Measurements from ENCODE around the gene COL13A1. TPM values are rescaled to one million over a fixed set of nuclear protein-coding genes. Genes with fewer than 3 reads are reported as not detected.

Gene COL13A1
- total and polyA plus RNA-seq, 2 of the 8 experiments (the other 6 are each of a cell fraction or from before 2014, with no cell fraction given) = 2.6 to 5.2 TPM

DNA sequence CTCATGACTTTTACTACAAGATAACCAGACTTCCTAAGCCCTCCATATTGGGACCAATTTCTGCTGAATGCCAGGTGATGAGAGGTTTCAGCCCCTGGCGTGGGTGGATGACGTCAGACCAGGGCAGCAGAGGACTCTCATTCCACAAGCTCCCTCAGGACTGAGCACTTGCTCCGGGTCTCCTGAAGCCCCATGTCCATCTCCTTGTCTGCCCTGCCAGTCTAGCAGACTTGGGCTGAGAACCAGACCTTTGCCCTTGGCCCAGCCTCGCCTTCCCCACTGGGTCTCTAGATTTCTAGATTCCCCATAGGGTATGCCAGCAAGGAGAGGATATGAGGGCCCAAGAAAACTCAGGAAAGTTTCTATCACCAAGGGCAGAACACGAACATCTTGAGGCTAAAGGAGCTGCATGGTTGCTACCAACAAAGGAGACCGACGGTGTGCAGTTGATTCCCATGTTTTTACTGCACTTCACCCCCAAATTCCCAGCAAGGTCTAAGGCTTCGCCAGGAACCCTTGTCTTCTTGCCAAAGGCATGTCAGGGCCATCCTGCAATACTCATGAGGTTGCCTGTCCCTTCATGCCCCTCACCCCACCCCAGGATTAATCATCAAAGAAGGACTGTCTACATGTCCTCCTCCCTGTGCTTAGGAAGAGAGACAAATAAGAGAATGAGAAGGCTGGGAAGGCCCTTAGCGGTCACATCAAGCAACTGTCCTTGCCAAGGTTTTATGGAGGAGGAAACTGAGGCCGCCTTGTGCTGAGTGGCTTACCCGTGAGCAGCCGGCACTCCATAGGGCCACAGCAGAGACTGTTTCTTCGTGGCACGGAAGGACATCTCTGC, 154.4 kb downstream of the COL13A1 start:
- Histone ChIP-seq H3K79me1 (ENCODE audit: low read depth, low read length) (no peaks in the 10 kb centered on the region), H2AFZ (ENCODE audit: low read length) (no peak overlapping the region), H3K4me2 (ENCODE audit: insufficient read depth in 1 of 2, low read depth in 2 of 2, low read length in 2 of 2) (no peak overlapping the region), H4K91ac (replicated peaks; ENCODE audit: insufficient read length, low read length) (no peak overlapping the region), H3K36me3 (ENCODE audit: control insufficient read depth in 2 of 4, insufficient read depth in 4 of 4, low read length in 3 of 4) (no peaks in the 10 kb centered on the region), H2BK12ac (ENCODE audit: low read depth, low read length) (no peak overlapping the region), H3K23me2 (ENCODE audit: low read depth, low read length) (peaks cover 3% of the 10 kb centered on the region; the same call in 1 of the 2 replicates), H3K27ac (ENCODE audit: low read depth, low read length) (no peak overlapping the region), H3K27me3 (replicated peaks in 1 of 4; ENCODE audit: control insufficient read depth in 3 of 4, extremely low read depth in 1 of 4, insufficient read depth in 3 of 4, low read length in 3 of 4) (peaks cover 0 to 13% (median 5%) of the 10 kb centered on the region in 4 experiments; a peak in 3 of 7 replicates), H3K23ac (ENCODE audit: insufficient read length) (no peak overlapping the region), H3K4ac (replicated peaks; ENCODE audit: insufficient read length, low read depth, low read length) (no peak overlapping the region), H3K9ac (replicated peaks in 1 of 4; ENCODE audit: extremely low read depth in 1 of 4, low read depth in 3 of 4, low read length in 3 of 4) (no peak overlapping the region), H2BK15ac (ENCODE audit: low read length) (no peak overlapping the region), H4K8ac (ENCODE audit: extremely low read depth, insufficient read depth, low read length) (no peak overlapping the region), H2BK120ac (replicated peaks; ENCODE audit: low read depth, low read length) (no peak overlapping the region), H4K5ac (ENCODE audit: insufficient read length, low read depth, low read length) (no peak overlapping the region), H3K14ac (ENCODE audit: insufficient read length) (no peak overlapping the region), H3K4me3 (ENCODE audit: extremely low read depth in 1 of 4, insufficient read depth in 2 of 4, low read depth in 3 of 4, low read length in 4 of 4) (no peak overlapping the region), H3K4me1 (replicated peaks in 1 of 4; ENCODE audit: control insufficient read depth in 3 of 4, insufficient read depth in 4 of 4, low read length in 3 of 4) (peaks cover 8 to 12% (median 10%) of the 10 kb centered on the region in 4 experiments; a peak in 6 of 7 replicates), H3K18ac (ENCODE audit: extremely low read depth, low read length) (no peak overlapping the region), H2AK5ac (ENCODE audit: low read depth, low read length) (no peak overlapping the region), H3K56ac (replicated peaks; ENCODE audit: insufficient read length, low read depth, low read length) (no peak overlapping the region), H3K79me2 (ENCODE audit: control insufficient read depth in 1 of 2, insufficient read depth in 2 of 2, low read length in 2 of 2) (no peaks in the 10 kb centered on the region), H4K20me1 (replicated peaks in 1 of 2; ENCODE audit: control insufficient read depth in 1 of 2, insufficient read depth in 2 of 2, low read length in 2 of 2) (peaks cover 0 to 2% of the 10 kb centered on the region in 2 experiments), H2BK5ac (ENCODE audit: low read depth, low read length) (no peak overlapping the region), H3K9me3 (ENCODE audit: insufficient read depth in 2 of 2, low read depth in 1 of 2, low read length in 1 of 2) (no peaks in the 10 kb centered on the region), H2BK20ac (ENCODE audit: low read length) (no peak overlapping the region)
- no peak for DNase-seq (ENCODE audit: low read depth in 1 of 2, low spot score in 2 of 2)
- no peak for FAIRE-seq
- POLR2A ChIA-PET (ENCODE audit: partially characterized antibody) = no interaction called here
- CTCF ChIA-PET (ENCODE audit: partially characterized antibody) = interaction anchor here (0.9 to 8.4 kb wide), 8 partner anchors 8 to 168 kb away, joined by 3 to 94 read pairs (median 22); no protein-coding TSS in a partner anchor
- 91% methylated on average over 14 of the region's 14 CpGs; no CpG with 5 or more reads in 1 of the 2 experiments for WGBS, 2 experiments (ENCODE audit: extremely low coverage in 1 of 2, insufficient coverage in 1 of 2, insufficient read length in 1 of 2, insufficient replicate concordance in 2 of 2, low coverage in 1 of 2, low lambda C conversion rate in 2 of 2, missing lambda C conversion rate in 1 of 2)
- TF ChIP-seq KDM5A (IDR thresholded peaks at IDR 0.05; ENCODE audit: low read length) (no peak), CBX8 (IDR thresholded peaks at IDR 0.05; ENCODE audit: borderline replicate concordance, low read depth, low read length) (no peak), JUND (IDR thresholded peaks at IDR 0.05; ENCODE audit: low read length) (no peak), PHF8 (conservative IDR thresholded peaks at IDR 0.05; ENCODE audit: low read depth, low read length) (no peak), EGR1 (IDR thresholded peaks at IDR 0.05; ENCODE audit: borderline replicate concordance, low read depth, low read length) (no peak), FOSL1 (IDR thresholded peaks at IDR 0.05; ENCODE audit: insufficient read depth, low read depth, low read length) (no peak), ZNF274 (IDR thresholded peaks at IDR 0.05; ENCODE audit: borderline replicate concordance, extremely low read depth, low read length) (no peak), SIRT6 (IDR thresholded peaks at IDR 0.05; ENCODE audit: low read length) (no peak)
- TF ChIP-seq, protein P1, sequence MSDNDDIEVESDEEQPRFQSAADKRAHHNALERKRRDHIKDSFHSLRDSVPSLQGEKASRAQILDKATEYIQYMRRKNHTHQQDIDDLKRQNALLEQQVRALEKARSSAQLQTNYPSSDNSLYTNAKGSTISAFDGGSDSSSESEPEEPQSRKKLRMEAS (IDR thresholded peaks at IDR 0.05) = no peak
- TF ChIP-seq, protein P2, sequence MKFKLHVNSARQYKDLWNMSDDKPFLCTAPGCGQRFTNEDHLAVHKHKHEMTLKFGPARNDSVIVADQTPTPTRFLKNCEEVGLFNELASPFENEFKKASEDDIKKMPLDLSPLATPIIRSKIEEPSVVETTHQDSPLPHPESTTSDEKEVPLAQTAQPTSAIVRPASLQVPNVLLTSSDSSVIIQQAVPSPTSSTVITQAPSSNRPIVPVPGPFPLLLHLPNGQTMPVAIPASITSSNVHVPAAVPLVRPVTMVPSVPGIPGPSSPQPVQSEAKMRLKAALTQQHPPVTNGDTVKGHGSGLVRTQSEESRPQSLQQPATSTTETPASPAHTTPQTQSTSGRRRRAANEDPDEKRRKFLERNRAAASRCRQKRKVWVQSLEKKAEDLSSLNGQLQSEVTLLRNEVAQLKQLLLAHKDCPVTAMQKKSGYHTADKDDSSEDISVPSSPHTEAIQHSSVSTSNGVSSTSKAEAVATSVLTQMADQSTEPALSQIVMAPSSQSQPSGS (IDR thresholded peaks at IDR 0.05; ENCODE audit: low read length) = no peak

Data from H1 (cell line).